Fibroblast of lung (primary cell): Measurements from ENCODE around the gene EPS15.

Experiments used
- CTCF ChIP-seq, 2 donors: IDR thresholded peaks in 1 of 2; conservative IDR thresholded peaks in 1 of 2; 1 replicate in 1 of 2; 2 replicates in 1 of 2; pipeline ENCODE4 v1.5.1; 2011 to 2012; ENCODE audit warnings: low read length in 2 of 2, control low read depth in 1 of 2, inconsistent platforms in 1 of 2, low read depth in 1 of 2, mild to moderate bottlenecking in 1 of 2
- EZH2 ChIP-seq: IDR thresholded peaks from 2 replicates; pipeline ENCODE4 v1.5.1; 2012; ENCODE audit warnings: low read length, control low read depth, mild to moderate bottlenecking; ENCODE audit errors: missing control alignments

- TF ChIP-seq CTCF (conservative IDR thresholded peaks at IDR 0.05 in 1 of 2, IDR thresholded peaks at IDR 0.05 in 1 of 2; ENCODE audit: low read depth in 1 of 2, low read length in 2 of 2) (no peak), EZH2 (no peak)
Observed at GRCh38 chr1:51423073-51423821, 95.8 kb downstream of the EPS15 start.
